Inflammatory macrophage (primary cell): ENCODE measurements around the gene SIX4.

Experiments used
- DNase-seq, 2 donors: peaks; one replicate each; pipeline ENCODE4 v3.0.0-alpha.2; 2020 to 2022

SIX4 gene

DNA sequence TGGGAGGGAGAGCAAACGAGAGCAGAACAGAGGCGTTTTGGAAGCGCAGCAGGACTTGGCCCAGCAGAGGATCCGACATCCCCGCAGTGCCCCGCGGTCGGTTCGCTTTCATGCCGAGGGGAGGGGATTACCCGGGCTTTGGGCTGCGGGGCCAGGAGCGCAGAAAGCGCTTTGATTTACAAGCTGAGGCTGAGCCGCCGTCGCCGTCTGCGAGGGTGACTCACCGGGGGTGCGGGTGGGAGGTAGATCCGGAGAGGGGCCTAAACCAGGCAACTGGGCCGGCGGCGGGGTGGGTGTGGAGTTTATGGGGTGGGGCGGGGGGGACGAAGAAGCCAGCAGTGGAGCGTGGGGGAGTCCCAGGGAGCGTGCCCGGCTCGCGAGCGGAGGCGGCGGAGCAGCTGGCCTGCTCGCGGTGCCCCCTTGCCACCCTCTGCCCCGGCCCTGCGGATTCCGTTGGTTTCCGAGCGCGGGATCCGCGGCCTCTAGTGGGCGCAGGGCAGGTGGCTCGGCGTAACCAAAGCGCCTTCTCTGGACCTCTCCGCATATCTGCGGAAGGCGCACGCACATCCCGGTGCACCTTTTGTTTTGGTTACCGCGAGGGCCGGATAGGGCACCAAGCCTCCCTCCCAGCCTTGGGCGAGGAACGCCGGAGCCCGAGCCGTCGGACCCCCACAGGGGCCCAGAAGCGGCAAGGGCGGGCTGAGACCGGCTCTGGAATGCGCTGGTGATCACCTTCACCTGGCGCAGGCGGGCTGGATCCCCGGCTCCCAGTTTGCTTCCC is 2.6 kb downstream of the SIX4 start:
- DNase-seq: no peak

DNA sequence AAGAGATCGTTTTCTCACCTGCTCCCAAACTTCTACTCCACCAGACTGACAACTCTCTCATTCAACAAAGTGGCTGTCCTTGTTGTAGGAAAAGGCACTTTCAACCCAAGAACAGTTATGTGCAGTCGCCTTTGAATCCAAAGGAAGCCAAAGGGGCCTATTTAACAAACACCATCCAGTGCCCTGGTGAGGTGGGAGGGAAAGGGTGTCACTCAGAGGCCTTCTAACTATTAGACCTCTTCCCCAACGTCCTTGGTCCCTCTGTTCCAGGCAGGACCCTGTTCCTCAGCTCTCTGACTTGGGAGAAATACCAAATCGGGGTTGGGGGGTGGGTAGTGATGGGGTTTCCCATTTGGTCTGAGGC is 3.2 kb downstream of the SIX4 start:
- DNase-seq: no peak

DNA sequence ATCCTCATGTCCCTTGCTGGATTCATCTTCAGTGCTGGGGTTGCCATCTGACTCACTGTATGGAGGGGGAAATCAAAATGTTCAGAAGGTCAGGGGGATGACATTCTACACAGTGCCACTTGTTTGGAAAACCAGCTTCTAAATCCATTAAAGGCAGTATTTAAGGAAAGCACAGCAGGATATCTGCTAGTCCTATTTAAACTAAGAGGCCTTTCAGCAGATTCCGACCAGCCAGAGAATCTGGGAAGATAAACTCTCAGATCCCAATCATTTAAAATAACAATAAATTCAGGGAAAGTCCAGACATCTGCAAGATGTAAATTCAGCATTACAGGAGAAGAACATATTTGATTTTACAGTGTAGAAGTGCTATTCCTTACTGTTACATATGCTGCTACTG is 3.8 kb downstream of the SIX4 start:
- no peak for DNase-seq

DNA sequence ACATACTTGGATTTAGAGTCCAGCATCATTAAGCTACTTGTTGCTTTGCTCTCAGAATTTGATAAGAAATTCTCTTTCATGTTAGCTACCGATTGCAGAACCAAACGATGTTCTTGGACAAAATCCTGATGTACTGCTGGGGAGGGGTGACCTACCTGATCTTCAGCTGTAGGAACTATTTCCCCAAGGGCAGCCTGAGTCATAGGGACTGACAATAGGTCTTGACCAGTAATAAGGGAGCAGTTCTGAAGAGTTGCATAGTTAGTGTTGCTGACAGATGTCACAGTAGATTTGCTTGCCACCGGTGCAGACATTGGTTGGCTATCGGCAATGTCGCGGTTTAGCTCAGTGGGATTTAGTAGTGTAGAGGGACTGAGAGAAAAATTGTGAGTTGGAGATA is 10.6 kb downstream of the SIX4 start:
- no peak for DNase-seq

DNA sequence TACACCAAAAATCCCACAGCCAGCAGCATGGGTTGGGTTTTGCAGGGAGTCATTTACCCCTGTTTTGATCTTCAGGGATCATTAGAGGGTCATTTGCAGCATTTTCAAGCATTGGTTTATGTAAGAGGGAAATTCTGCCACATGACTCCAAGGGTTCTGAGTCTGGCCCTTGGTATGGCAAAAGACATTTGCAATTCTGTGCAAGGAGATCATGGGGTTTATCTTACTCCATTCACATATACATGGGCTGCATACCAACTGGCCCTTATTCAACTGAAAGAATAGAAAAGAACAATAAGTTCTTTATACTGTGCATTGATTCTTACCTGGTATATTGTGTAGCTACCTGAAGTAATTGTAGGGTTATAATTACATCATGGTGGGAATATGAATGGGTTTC is 13.7 kb downstream of the SIX4 start:
- DNase-seq: no peak

DNA sequence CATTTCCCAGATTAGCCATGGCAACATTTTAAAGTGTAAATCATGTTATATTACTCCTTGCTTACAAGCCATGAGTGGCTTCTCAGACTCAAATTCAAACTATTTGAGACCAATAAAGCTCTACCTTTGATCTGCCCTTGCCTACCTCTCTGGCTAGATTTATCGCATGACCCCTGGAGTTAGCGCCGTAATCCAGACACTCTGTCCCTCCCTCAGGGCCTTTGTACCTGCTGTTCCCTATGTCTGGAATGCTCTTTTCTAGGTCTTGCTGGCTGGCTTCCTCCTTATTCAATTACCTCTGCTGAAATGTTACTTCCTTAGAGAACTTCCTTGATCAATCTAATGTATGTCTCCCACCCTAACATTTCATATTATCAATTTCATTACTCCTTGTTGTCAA is 16.3 kb downstream of the SIX4 start:
- DNase-seq: no peak

DNA sequence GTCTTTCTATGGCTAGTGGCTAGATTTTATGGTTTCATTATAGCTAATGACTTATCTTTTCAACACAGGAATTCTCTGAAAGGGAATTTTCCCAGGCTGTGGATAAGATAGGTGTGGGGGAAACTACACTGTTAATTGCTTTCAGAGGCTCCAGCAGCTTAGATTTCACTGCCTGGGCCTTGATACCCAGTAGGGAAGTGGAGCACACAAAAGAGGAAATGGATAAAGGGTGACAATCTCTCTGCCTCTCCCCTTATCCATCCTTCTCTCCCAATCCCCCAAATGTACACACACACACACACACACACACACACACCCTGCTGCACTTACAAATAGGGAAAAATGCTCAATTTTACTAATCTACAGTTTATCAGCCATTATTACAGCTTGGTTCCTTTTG is 19.1 kb downstream of the SIX4 start:
- no peak for DNase-seq

DNA sequence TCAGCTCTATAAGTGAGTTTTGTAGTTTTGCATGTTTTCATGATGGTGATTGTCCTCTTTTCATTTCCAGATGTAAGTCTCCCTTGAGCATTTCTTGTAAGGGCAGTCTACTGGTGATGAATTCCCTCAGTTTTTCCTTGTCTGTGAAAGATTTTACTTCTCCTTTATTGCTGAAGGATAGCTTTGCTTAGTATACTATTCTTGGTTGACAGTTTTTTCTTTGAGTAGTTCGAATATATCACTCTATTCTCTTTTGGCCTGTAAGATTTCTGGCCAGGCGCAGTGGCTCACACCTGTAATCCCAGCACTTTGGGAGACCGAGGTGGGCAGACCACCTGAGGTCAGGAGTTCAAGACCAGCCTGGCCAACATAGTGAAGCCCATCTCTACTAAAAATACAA is 23.6 kb downstream of the SIX4 start:
- no peak for DNase-seq

DNA sequence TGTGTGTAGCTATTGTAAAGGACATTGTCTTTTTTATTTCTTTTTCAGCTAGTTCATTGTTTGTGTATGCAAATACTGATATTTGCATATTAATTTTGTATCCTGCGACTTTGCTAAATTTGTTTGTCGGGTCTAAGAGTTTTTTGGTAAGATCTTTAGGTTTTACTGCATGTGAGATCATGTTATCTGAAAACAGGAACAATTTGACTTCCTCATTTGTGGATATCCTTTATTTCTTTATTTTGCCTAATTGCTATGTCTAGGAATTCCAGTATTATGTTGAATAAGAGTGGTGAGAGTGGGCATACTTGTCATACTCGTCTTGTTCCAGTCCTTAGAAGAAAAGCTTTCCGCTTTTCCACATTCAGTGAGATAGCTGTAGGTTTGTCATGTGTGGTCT is 28.8 kb downstream of the SIX4 start:
- peak in 1 of 2 donors; percentile 10 for DNase-seq

DNA sequence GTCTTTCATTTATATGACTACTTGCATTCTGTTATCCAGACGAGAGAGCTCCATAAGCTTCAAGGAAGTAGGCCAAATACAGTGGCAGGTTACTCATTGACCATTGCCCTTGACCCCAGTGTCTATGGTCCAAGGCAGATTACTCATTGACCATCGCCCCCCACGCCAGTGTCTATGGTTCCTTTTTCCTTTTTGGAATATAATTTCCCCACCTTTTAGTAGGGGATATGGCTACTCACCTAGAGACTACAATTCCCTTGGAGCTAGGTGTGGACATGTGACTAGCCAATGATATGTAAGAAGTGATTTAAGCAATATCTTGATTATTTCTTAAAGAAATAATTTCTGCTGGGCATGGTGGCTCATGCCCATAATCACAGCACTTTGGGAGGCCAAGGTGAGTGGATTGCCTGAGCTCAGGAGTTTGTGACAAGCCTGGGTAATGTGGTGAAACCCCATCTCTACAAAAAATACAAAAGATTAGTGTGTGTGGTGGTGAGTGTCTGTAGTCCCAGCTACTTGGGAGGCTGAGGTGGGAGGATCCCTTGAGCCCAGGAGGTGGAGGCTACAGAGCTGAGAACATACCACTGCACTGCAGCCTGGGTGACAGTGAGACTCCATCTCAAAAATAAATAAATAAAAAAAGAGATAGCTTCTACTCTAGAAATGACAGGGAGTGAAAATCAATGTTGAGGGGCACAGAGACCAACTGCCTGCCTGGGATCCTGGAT is 32.6 kb downstream of the SIX4 start:
- DNase-seq: no peak

DNA sequence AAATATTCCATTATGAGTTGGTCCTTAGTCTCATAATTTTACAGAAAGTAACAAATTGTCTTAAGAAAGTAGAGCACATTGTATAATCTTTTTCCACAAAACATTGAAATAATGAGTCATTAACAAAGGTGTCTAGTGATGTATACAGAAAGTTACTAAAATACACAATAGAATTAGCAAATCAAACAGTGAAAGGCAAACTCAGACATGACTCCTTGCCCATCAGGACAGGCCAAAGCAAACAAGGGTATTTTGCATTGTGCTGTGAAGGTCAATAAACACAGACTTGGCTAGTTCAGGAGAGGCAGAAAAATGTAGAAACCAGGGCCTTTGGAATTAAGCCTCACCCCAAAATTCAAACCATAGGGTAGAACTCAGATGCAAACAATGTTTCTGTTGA is 37.3 kb downstream of the SIX4 start:
- no peak for DNase-seq

DNA sequence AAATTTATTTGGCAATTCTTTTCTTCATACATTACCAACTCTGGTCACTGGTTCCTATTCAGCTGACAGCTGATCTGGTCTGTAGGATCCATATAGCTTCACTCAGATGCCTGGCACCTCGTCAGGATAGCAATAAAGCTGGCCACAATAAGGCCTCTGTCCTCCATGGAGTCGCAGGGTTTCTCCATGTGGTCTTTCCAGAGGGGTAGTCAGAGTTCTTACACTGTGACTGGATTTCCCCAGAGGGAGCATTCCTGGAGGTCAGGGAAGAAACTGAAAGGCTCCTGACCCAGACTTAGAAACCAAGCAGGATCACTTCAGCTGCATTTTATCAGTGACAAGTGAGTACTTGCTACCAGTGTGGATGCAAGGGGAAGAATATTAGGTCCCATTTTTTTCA is 39.9 kb downstream of the SIX4 start:
- no peak for DNase-seq

DNA sequence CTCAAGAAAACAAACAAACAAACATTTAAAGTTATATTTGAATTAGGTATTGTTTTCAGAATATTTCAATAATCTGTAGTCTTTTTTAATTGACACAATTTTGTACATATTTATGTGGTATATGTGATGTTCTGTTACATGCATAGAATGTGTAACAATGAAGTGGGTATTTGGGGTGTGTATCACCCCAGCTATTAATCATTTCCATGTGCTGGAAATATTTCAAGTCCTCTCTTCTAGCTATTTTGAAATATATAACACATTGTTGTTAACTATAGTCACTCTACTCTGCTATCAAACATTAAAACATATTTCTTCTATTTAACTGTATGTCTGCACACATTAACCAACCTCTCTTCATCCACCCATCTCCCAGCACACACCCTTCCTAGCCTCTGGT is 42.9 kb downstream of the SIX4 start:
- no peak for DNase-seq

DNA sequence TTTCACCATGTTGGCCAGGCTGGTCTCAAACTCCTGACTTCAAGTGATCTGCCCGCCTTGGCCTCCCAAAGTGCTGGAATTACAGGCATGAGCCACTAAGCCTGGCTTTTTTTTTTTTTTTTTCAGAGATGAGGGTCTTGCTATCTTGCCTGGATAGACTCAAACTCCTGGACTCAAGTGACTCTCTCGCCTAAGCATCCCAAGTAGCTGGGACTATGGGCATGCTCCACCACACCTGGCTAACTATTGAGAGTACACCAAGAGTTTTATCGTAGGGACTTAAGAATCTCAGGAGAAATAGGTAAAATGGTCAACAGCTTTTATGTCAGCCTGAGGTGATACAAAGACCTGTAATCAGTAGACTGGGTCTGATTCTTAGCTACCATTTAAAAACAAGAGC is 43.6 kb downstream of the SIX4 start:
- no peak for DNase-seq

DNA sequence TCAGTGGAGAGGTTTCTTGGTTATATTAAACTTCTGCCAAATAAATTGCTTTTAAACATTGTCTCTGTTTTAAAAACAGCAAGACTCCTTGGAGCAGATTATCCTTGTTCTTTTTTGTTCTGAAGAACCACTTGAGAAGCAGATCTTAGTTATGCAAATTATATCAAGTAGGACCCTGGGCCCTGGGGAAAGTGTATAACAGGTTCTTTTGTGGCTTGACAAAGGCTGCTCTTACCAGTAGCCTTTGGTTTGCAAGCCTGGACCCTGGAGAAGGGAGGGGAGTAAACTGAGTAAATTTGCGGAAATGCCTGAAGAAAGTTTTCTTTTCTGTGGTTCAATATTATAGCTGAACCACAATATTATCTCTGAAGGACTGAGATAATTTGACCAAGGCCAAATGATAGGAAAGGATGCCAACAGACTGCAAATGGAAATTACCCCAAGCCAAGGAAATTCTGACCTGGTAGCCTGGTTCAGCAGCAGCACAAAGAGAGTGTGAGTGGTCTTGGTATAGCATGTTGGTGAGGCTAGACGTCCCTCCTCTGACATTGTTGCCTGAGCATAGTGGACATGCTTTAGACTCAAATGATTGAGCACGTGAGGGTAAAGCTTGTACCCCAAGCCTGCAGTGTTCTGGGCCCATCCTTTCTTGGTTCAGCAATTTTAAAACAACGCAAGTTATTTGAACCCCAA is 44.4 kb downstream of the SIX4 start:
- DNase-seq: no peak

DNA sequence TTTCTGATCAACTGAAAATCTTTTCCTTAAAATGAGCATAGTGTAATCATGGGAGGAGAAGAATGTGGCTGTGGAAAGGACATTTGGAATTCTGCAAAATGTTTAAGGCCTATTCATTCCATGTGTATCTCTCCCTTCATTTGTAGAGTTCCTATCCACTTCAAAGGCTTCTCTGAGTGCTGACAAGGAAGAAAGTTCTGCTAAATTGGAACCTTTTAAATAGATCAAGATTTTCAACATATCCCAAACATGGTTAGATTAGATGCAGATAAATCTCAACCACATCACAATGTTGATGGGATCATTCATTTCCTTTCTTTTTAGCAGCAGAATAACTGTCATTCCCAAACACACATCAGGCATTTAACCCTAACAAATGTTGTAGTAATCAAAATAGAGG is 46.5 kb downstream of the SIX4 start:
- DNase-seq: no peak

DNA sequence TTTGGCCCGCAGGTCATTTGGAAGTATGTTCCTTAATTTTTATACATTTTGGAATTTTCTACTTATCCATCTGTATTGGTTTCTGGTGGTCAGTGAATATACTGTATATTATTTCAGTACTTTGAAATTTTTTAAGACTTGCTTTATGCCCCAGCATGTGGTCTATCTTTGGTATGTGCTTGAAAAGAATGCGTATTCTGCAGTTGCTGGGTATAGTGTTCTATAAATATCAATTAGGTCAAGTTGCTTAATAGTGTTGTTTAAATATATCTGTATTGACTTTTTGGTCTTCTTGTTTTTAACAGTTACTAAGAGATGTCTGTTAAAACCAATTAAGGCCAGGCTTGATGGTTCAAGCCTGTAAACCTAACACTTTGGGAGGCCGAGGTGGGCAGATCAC is 53.2 kb downstream of the SIX4 start:
- no peak for DNase-seq

DNA sequence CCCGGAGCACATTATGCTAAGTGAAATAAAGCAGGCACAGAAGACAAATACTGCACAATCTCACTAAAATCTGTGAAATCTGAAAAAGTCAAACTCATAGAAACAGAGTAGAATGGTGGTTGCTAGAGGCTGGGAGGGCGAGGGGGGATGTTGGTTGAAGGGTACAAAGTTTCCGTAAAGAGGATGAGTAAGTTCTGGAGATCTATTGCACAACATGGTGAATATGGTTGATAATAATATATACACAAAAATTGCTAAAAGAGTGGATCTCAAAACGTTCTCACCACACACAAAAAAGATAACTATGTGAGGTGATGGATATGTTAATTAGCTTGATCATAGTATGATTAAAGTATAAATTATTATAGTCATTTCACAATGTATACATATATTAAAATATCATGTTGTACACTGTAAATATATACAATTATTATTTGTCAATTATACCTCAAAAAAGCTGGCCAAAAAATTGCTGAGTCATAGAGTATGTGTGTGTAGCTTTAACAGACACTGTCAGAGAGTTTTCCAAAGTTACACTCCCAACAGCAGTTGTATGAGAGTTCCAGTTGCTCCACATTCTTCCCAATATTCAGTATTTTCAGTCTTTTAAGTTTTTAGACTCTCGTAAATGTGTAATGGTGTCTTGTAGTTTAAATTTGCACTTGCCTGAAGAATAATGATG is 55.6 kb downstream of the SIX4 start:
- no peak for DNase-seq

DNA sequence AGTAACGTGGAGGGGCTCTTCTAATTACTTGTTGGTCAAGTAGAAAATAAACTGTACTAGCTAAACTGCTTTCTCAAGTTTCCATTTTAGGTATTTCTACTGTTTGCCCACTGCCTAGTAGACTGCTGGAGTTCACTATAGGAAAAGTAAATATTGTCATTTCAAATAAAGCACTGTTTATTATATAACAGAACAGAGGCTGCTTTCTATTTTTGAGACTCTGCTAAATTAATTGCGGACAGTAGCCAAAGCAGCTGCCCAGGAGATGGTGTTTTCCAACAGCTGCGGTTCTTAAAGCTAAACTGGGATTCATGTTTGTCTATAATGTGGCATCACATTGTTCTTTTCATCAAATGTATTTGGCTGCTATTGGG is 59.0 kb downstream of the SIX4 start:
- DNase-seq: no peak

DNA sequence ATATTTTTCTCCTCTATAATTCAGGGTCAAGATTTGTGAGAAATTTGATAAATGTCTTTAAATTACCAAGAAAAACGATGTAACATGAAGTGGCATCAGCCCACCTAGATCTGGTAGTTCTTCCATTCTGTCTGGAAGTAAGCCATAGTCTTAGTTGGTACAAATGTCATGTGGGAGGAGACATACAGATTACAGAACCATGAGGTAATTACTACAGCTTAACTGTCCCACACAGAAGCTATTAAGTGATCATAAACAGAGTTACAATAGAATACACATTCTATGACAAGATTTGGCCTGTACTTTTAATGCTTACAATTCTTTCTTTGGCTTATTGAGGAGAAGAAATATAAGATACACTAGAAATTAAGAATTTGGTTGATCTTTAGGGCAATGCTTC is 61.2 kb downstream of the SIX4 start:
- peak in 1 of 2 donors; percentile 27 for DNase-seq

DNA sequence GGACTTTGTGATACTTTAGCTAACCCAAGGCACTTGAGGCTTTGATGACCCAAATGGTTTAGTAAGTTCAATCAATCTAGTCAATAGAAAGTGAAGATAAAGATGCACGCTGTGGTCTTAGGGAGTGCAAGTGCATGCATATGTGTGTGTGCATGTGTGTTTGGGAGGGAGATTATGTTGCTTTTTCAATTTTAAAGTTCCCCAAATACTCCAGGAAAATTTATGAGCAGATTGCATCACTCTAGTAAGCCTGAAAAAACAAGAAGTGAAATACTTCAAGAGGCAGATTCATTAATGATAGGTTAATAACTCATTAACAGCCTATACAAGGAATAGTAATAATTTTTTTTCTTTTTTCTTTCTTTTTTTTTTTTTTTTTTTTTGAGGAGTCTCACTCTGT is 62.4 kb downstream of the SIX4 start:
- DNase-seq: peak in 1 of 2 donors; percentile 40
